K562 (cell line): ENCODE results near the gene DUS3L. TPM values are rescaled to one million over a fixed set of nuclear protein-coding genes. Genes with fewer than 3 reads are reported as not detected.

ENCODE experiments used
- ATAC-seq: fragments of 200-7000 bp; cut with Tn5 transposase; 3 replicates; pipeline ENCODE4 v1.9.1; 2020; ENCODE audit warnings: moderate library complexity
- BruUV-seq: library from RNA; stranded (reverse); fragments of 400-500 nt; replicated peaks from 2 replicates; lab custom pipeline; 2021; lab: Mats Ljungman, UMichigan
- CTCF ChIA-PET: fragments of 300-600 bp; formaldehyde crosslinking; extraction: SDS; loops from one replicate; lab custom pipeline; 2021; ENCODE audit warnings: low intra/inter-chr PET ratio; lab: Yijun Ruan, JAX
- POLR2A ChIA-PET: fragments of 300-600, 350-650 bp; sonication (Branson Sonifier 250); formaldehyde crosslinking; extraction: SDS; loops from one replicate; lab custom pipeline; 2021; ENCODE audit warnings: antibody characterized with exemption, inconsistent platforms; lab: Yijun Ruan, JAX
- DNase-seq, 4 experiments: peaks; one replicate each; pipeline versions ENCODE4 v3.0.0 to v3.0.0-alpha.2; 2011 to 2018; ENCODE audit warnings: low spot score in 3 of 4, mixed read lengths in 3 of 4; ENCODE audit errors: extremely low read depth in 1 of 4
- FAIRE-seq: peaks from 2 replicates; lab custom pipeline; 2011; peaks lifted over from hg19 to GRCh38; lab: Jason Lieb, UNC
- H2AFZ ChIP-seq: 2 replicates; pipeline ENCODE4 v1.6.0; 2011; ENCODE audit warnings: low read depth, low read length, control low read depth, inconsistent platforms
- H3K27ac ChIP-seq: fragments of 200-600 bp; 3 replicates; pipeline ENCODE4 v1.8.0; 2011; ENCODE audit warnings: low read depth, mild to moderate bottlenecking, control low read depth, inconsistent platforms, low read length, moderate library complexity, mixed read lengths; ENCODE audit errors: extremely low read depth
- H3K27me3 ChIP-seq, 2 experiments: fragments of 300-600 bp in 1 of 2; 2 replicates in 1 of 2; 3 replicates in 1 of 2; pipeline versions ENCODE4 v1.6.0 to v1.8.0; 2011; ENCODE audit warnings: inconsistent platforms in 2 of 2, low read length in 2 of 2, mild to moderate bottlenecking in 1 of 2, mixed read lengths in 1 of 2, moderate library complexity in 1 of 2; ENCODE audit not compliant: control insufficient read depth in 2 of 2, insufficient read depth in 2 of 2
- H3K36me3 ChIP-seq: fragments of 300-600 bp; 3 replicates; pipeline ENCODE4 v1.8.0; 2011; ENCODE audit warnings: mild to moderate bottlenecking, low read length, inconsistent platforms; ENCODE audit not compliant: control insufficient read depth, insufficient read depth
- H3K4me1 ChIP-seq, 2 experiments: fragments of 200-600 bp in 1 of 2; replicated peaks in 1 of 2; 2 replicates in 1 of 2; 3 replicates in 1 of 2; pipeline versions ENCODE4 v1.5.1 to v1.8.0; 2011; ENCODE audit warnings: inconsistent platforms in 2 of 2, low read length in 2 of 2, mild to moderate bottlenecking in 1 of 2, mixed read lengths in 1 of 2, moderate library complexity in 1 of 2; ENCODE audit not compliant: control insufficient read depth in 2 of 2, insufficient read depth in 2 of 2
- H3K4me2 ChIP-seq: 2 replicates; pipeline ENCODE4 v1.6.1; 2011; ENCODE audit warnings: low read length, control low read depth, inconsistent platforms, mixed read lengths; ENCODE audit not compliant: insufficient read depth
- H3K4me3 ChIP-seq: fragments of 200-600 bp; sonication (generic), shearing (Covaris generic); 2 replicates; pipeline ENCODE4 v1.5.1; 2016; ENCODE audit warnings: control low read depth, inconsistent platforms
- H3K79me2 ChIP-seq: fragments of 200-600 bp; 3 replicates; pipeline ENCODE4 v1.8.0; 2011; ENCODE audit warnings: low read length, inconsistent platforms; ENCODE audit not compliant: control insufficient read depth, insufficient read depth
- H3K9ac ChIP-seq, 2 experiments: 2 replicates each; pipeline versions ENCODE4 v1.6.0 to v1.6.1; 2011; ENCODE audit warnings: low read depth in 2 of 2, low read length in 2 of 2, control low read depth in 1 of 2, inconsistent platforms in 1 of 2, mild to moderate bottlenecking in 1 of 2, mixed read lengths in 1 of 2; ENCODE audit not compliant: insufficient read depth in 1 of 2
- H3K9me1 ChIP-seq: one replicate; pipeline ENCODE4 v1.6.0; 2011; ENCODE audit warnings: inconsistent platforms, mild to moderate bottlenecking, low read length, moderate library complexity; ENCODE audit not compliant: control insufficient read depth, insufficient read depth
- H3K9me3 ChIP-seq: replicated peaks from 2 replicates; pipeline ENCODE4 v1.5.1; 2011; ENCODE audit warnings: low read depth, low read length, inconsistent platforms; ENCODE audit not compliant: control insufficient read depth, insufficient read depth
- H4K20me1 ChIP-seq: replicated peaks from 2 replicates; pipeline ENCODE4 v1.6.1; 2011; ENCODE audit warnings: low read length, inconsistent platforms, mixed read lengths; ENCODE audit not compliant: control insufficient read depth, insufficient read depth
- BCOR ChIP-seq: fragments of 450-650 bp; IDR thresholded peaks from 2 replicates; pipeline ENCODE4 v1.6.1; 2016
- CCAR2 ChIP-seq: fragments of 200-400 bp; formaldehyde crosslinking; IDR thresholded peaks from 2 replicates; pipeline ENCODE4 v1.6.1; 2017; ENCODE audit warnings: mild to moderate bottlenecking, low read depth, low read length
- CHD1 ChIP-seq: fragments of 200-600 bp; sonication (generic); IDR thresholded peaks from one replicate; pipeline ENCODE4 v1.6.1; 2012; ENCODE audit warnings: mild to moderate bottlenecking, moderate library complexity, low read length, inconsistent platforms
- CTBP1 ChIP-seq: fragments of 450-650 bp; IDR thresholded peaks from 2 replicates; pipeline ENCODE4 v1.6.1; 2016; ENCODE audit warnings: borderline replicate concordance
- KDM4B ChIP-seq, 2 experiments: fragments of 450-650 bp in 1 of 2; sonication (generic) in 1 of 2; IDR thresholded peaks; 2 replicates each; pipeline ENCODE4 v1.6.1; 2016 to 2017; ENCODE audit warnings: borderline replicate concordance in 2 of 2, antibody characterized with exemption in 1 of 2, low read depth in 1 of 2, mild to moderate bottlenecking in 1 of 2
- KLF6 ChIP-seq: fragments of 250-450 bp; sonication (Bioruptor Pico); IDR thresholded peaks from 2 replicates; pipeline ENCODE4 v1.4.0; 2020; ENCODE audit warnings: mild to moderate bottlenecking, moderate library complexity, borderline replicate concordance
- MAFF ChIP-seq: IDR thresholded peaks from 2 replicates; pipeline ENCODE4 v1.6.1; 2012; ENCODE audit warnings: low read length, improper control_type of control experiment
- PTRF ChIP-seq: fragments of 450-650 bp; IDR thresholded peaks from 2 replicates; pipeline ENCODE4 v1.6.1; 2016; ENCODE audit warnings: mild to moderate bottlenecking, missing genetic modification characterization, missing compliant biosample characterization
- RAD51 ChIP-seq: fragments of 450-650 bp; IDR thresholded peaks from 2 replicates; pipeline ENCODE4 v1.7.1; 2016; ENCODE audit warnings: low read depth, mild to moderate bottlenecking, borderline replicate concordance
- RBM25 ChIP-seq: fragments of 200-400 bp; formaldehyde crosslinking; IDR thresholded peaks from 2 replicates; pipeline ENCODE4 v1.6.1; 2018; ENCODE audit warnings: low read length, low read depth, moderate library complexity; ENCODE audit not compliant: severe bottlenecking
- SIN3B ChIP-seq: fragments of 450-650 bp; IDR thresholded peaks from 2 replicates; pipeline ENCODE4 v1.6.1; 2017; ENCODE audit warnings: low read depth, mild to moderate bottlenecking, moderate library complexity
- SMARCA5 ChIP-seq: fragments of 450-650 bp; IDR thresholded peaks from 2 replicates; pipeline ENCODE4 v1.6.1; 2016
- SRSF7 ChIP-seq: fragments of 200-400 bp; formaldehyde crosslinking; optimal IDR thresholded peaks from 2 replicates; pipeline ENCODE3; 2017; ENCODE audit warnings: mild to moderate bottlenecking, low read depth, low read length
- ZNF121 ChIP-seq: sonication (generic); formaldehyde crosslinking; conservative IDR thresholded peaks from 2 replicates; pipeline ENCODE4 v1.8.0; 2022; ENCODE audit warnings: missing genetic modification reagents
- ZNF316 ChIP-seq: fragments of 450-650 bp; IDR thresholded peaks from 2 replicates; pipeline ENCODE4 v1.6.1; 2016
- ZNF57 ChIP-seq: fragments of 450-650 bp; formaldehyde crosslinking; IDR thresholded peaks from 2 replicates; pipeline ENCODE4 v1.4.0; 2020; ENCODE audit warnings: mild to moderate bottlenecking, moderate library complexity
- WGBS: fragments of 100-300 bp; shearing (Covaris generic); methylation state at CpG from one replicate; pipeline ENCODE4 v1.1.6; 2016; ENCODE audit warnings: low coverage, mixed read lengths; ENCODE audit not compliant: insufficient coverage; ENCODE audit errors: missing lambda C conversion rate; 5-methylcytosine and 5-hydroxymethylcytosine counted together
- in situ Hi-C: fragments of 300-500 bp; cut with MboI; formaldehyde crosslinking; loops from 4 replicates; pipeline ENCODE4 v1.15.0; 2018; ENCODE audit warnings: inconsistent platforms, mixed read lengths
- intact Hi-C: fragments of 100-400 bp; cut with micrococcal nuclease; formaldehyde crosslinking; loops from 2 replicates; pipeline ENCODE4 v1.14.2; 2022
- polyA plus RNA-seq, 8 experiments: library from polyadenylated mRNA; depleted of rRNA in 4 of 8; stranded (reverse) in 5 of 8; unstranded in 3 of 8; fragments of >200 nt; fragmentation: Nextera tagmentation in 2 of 8; fragmentation: Illumina TruSeq in 1 of 8; extraction: Ambion mirVana in 2 of 8; extraction: Trizol in 1 of 8; gene quantifications; 2 replicates each; pipeline versions ENCODE4 v1.2.1 to v1.2.3, GENCODE V29; 2011 to 2014; ENCODE audit warnings: inconsistent platforms in 1 of 8, missing spikeins in 1 of 8
- total RNA-seq, 7 experiments: library from RNA; depleted of rRNA in 6 of 7; stranded (reverse); fragments of >200 nt in 6 of 7; fragmentation: Illumina TruSeq in 2 of 7; extraction: Trizol in 2 of 7; gene quantifications; 2 replicates each; pipeline versions ENCODE4 v1.2.1 to v1.2.3, GENCODE V29; 2011 to 2021; ENCODE audit warnings: low replicate concordance in 1 of 7
- TF ChIP-seq, protein P1 (sequence below): fragments of 150-350 bp; conservative IDR thresholded peaks from 2 replicates; pipeline ENCODE4 v1.6.1; 2014; ENCODE audit warnings: low read length
- TF ChIP-seq, protein P2 (sequence below): fragments of 450-650 bp; IDR thresholded peaks from 2 replicates; pipeline ENCODE4 v1.7.1; 2018; ENCODE audit warnings: mild to moderate bottlenecking, low read depth; ENCODE audit not compliant: partially characterized antibody

DUS3L gene
- total and polyA plus RNA-seq, 9 of the 15 experiments (the other 6 are each of a cell fraction or from before 2014, with no cell fraction given): 1.7 to 102 (median 77.5) TPM

- peak; percentile 73 for TF ChIP-seq BCOR
- no peak for TF ChIP-seq ZNF316
- TF ChIP-seq KLF6 (CRISPR knock-in tag): no peak
- TF ChIP-seq PTRF (tag): no peak
- no peak for TF ChIP-seq CHD1
- TF ChIP-seq, all 486 proteins: peak for 5
Measured at GRCh38 chr19:5795382-5795919, 4.5 kb upstream of the DUS3L start (continued).

GRCh38 chr19:5793188-5793587 lies 2.2 kb upstream of the DUS3L start:
- intact Hi-C loops: no loop called here
- H2AFZ ChIP-seq: no peak overlapping the region
- ATAC-seq (no peak), FAIRE-seq (no peak), DNase-seq (no peak)
- peaks cover 21% of the 10 kb centered on the region for H3K79me2 ChIP-seq
- BruUV-seq: no TSS peak
- H3K9me3 ChIP-seq: no peaks in the 10 kb centered on the region
- H3K4me1 ChIP-seq: peaks cover 4 to 35% of the 10 kb centered on the region in 2 experiments; a peak in 3 of 5 replicates
- ChIA-PET POLR2A (interaction anchor here (0.6 kb wide), 1 partner anchor 111 kb away, joined by 3 read pairs; no protein-coding TSS in a partner anchor), CTCF (no interaction called here)
- in situ Hi-C loops: no loop called here
- no peak overlapping the region for H3K4me2 ChIP-seq
- no peaks in the 10 kb centered on the region for H3K27me3 ChIP-seq
- no peak overlapping the region for H3K4me3 ChIP-seq
- H3K27ac ChIP-seq: no peak overlapping the region
- no peak overlapping the region; a peak in 1 of 4 replicates for H3K9ac ChIP-seq
- 0 out of 2 replicates have a peak, but pooled peaks cover 6% of the 10 kb centered on the region for H4K20me1 ChIP-seq
- 74% methylated on average over 3 of the region's 3 CpGs for WGBS
- peaks cover 20% of the 10 kb centered on the region; the same call in 2 of the 3 replicates for H3K36me3 ChIP-seq
- H3K9me1 ChIP-seq: no peaks in the 10 kb centered on the region
- TF ChIP-seq RAD51 (no peak), CCAR2 (no peak), BCOR (peak; percentile 88), ZNF57 (CRISPR knock-in tag) (no peak), KDM4B (IDR thresholded peaks at IDR 0.05; ENCODE audit: borderline replicate concordance in 2 of 2, low read depth in 1 of 2) (no peak), RBM25 (peak; percentile 33), ZNF121 (CRISPR knock-in tag) (peak; percentile 54), SMARCA5 (peak; percentile 83), MAFF (no peak), SRSF7 (no peak), CTBP1 (no peak), SIN3B (no peak)
- TF ChIP-seq, protein P1, sequence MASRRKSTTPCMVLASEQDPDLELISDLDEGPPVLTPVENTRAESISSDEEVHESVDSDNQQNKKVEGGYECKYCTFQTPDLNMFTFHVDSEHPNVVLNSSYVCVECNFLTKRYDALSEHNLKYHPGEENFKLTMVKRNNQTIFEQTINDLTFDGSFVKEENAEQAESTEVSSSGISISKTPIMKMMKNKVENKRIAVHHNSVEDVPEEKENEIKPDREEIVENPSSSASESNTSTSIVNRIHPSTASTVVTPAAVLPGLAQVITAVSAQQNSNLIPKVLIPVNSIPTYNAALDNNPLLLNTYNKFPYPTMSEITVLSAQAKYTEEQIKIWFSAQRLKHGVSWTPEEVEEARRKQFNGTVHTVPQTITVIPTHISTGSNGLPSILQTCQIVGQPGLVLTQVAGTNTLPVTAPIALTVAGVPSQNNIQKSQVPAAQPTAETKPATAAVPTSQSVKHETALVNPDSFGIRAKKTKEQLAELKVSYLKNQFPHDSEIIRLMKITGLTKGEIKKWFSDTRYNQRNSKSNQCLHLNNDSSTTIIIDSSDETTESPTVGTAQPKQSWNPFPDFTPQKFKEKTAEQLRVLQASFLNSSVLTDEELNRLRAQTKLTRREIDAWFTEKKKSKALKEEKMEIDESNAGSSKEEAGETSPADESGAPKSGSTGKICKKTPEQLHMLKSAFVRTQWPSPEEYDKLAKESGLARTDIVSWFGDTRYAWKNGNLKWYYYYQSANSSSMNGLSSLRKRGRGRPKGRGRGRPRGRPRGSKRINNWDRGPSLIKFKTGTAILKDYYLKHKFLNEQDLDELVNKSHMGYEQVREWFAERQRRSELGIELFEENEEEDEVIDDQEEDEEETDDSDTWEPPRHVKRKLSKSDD: no peak
- TF ChIP-seq, protein P2, sequence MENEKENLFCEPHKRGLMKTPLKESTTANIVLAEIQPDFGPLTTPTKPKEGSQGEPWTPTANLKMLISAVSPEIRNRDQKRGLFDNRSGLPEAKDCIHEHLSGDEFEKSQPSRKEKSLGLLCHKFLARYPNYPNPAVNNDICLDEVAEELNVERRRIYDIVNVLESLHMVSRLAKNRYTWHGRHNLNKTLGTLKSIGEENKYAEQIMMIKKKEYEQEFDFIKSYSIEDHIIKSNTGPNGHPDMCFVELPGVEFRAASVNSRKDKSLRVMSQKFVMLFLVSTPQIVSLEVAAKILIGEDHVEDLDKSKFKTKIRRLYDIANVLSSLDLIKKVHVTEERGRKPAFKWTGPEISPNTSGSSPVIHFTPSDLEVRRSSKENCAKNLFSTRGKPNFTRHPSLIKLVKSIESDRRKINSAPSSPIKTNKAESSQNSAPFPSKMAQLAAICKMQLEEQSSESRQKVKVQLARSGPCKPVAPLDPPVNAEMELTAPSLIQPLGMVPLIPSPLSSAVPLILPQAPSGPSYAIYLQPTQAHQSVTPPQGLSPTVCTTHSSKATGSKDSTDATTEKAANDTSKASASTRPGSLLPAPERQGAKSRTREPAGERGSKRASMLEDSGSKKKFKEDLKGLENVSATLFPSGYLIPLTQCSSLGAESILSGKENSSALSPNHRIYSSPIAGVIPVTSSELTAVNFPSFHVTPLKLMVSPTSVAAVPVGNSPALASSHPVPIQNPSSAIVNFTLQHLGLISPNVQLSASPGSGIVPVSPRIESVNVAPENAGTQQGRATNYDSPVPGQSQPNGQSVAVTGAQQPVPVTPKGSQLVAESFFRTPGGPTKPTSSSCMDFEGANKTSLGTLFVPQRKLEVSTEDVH: no peak
